ENCODE data around the gene XPC. TPM values are rescaled to one million over a fixed set of nuclear protein-coding genes. Genes with fewer than 3 reads are reported as not detected.

XPC gene
- total and polyA plus RNA-seq, 2 of the 8 experiments (the other 6 are each of a cell fraction or from before 2014, with no cell fraction given): 8.8 to 27.3 TPM

GRCh38 chr3:14137445-14137844, 41.0 kb downstream of the XPC start:
- Histone ChIP-seq H3K23me2 (ENCODE audit: low read depth, low read length) (no peaks in the 10 kb centered on the region), H2BK120ac (replicated peaks; ENCODE audit: low read depth, low read length) (no peak overlapping the region), H3K4me3 (ENCODE audit: extremely low read depth in 1 of 4, insufficient read depth in 2 of 4, low read depth in 3 of 4, low read length in 4 of 4) (no peak overlapping the region), H3K36me3 (ENCODE audit: control insufficient read depth in 2 of 4, insufficient read depth in 4 of 4, low read length in 3 of 4) (peaks cover 2 to 22% (median 17%) of the 10 kb centered on the region in 4 experiments; a peak in 5 of 8 replicates), H3K9ac (replicated peaks in 1 of 4; ENCODE audit: extremely low read depth in 1 of 4, low read depth in 3 of 4, low read length in 3 of 4) (no peak overlapping the region), H3K4me2 (ENCODE audit: insufficient read depth in 1 of 2, low read depth in 2 of 2, low read length in 2 of 2) (no peak overlapping the region), H3K23ac (ENCODE audit: insufficient read length) (no peak overlapping the region), H4K8ac (ENCODE audit: extremely low read depth, insufficient read depth, low read length) (no peak overlapping the region), H2AK5ac (ENCODE audit: low read depth, low read length) (no peak overlapping the region), H3K79me1 (ENCODE audit: low read depth, low read length) (no peaks in the 10 kb centered on the region), H3K79me2 (ENCODE audit: control insufficient read depth in 1 of 2, insufficient read depth in 2 of 2, low read length in 2 of 2) (no peaks in the 10 kb centered on the region), H2AFZ (ENCODE audit: low read length) (no peak overlapping the region), H3K4me1 (replicated peaks in 1 of 4; ENCODE audit: control insufficient read depth in 3 of 4, insufficient read depth in 4 of 4, low read length in 3 of 4) (no peaks in the 10 kb centered on the region), H4K20me1 (replicated peaks in 1 of 2; ENCODE audit: control insufficient read depth in 1 of 2, insufficient read depth in 2 of 2, low read length in 2 of 2) (peaks cover 0 to 13% of the 10 kb centered on the region in 2 experiments), H3K4ac (replicated peaks; ENCODE audit: insufficient read length, low read depth, low read length) (no peak overlapping the region), H4K91ac (replicated peaks; ENCODE audit: insufficient read length, low read length) (no peak overlapping the region), H2BK15ac (ENCODE audit: low read length) (no peak overlapping the region), H3K56ac (replicated peaks; ENCODE audit: insufficient read length, low read depth, low read length) (no peak overlapping the region), H3K14ac (ENCODE audit: insufficient read length) (no peak overlapping the region), H3K9me3 (ENCODE audit: insufficient read depth in 2 of 2, low read depth in 1 of 2, low read length in 1 of 2) (no peaks in the 10 kb centered on the region), H2BK12ac (ENCODE audit: low read depth, low read length) (no peak overlapping the region), H3K27me3 (replicated peaks in 1 of 4; ENCODE audit: control insufficient read depth in 3 of 4, extremely low read depth in 1 of 4, insufficient read depth in 3 of 4, low read length in 3 of 4) (no peaks in the 10 kb centered on the region), H3K27ac (ENCODE audit: low read depth, low read length) (no peak overlapping the region), H2BK20ac (ENCODE audit: low read length) (no peak overlapping the region), H4K5ac (ENCODE audit: insufficient read length, low read depth, low read length) (no peak overlapping the region), H2BK5ac (ENCODE audit: low read depth, low read length) (no peak overlapping the region), H3K18ac (ENCODE audit: extremely low read depth, low read length) (no peak overlapping the region)
- CTCF ChIA-PET (ENCODE audit: partially characterized antibody): interaction anchor here (0.6 to 2.1 kb wide), 4 partner anchors 11 to 241 kb away, joined by 3 to 5 read pairs (median 4); no protein-coding TSS in a partner anchor
- TF ChIP-seq POU5F1 (IDR thresholded peaks at IDR 0.05; ENCODE audit: low read depth, low read length) (no peak), RFX5 (IDR thresholded peaks at IDR 0.05; ENCODE audit: borderline replicate concordance, low read depth, low read length) (no peak), BRCA1 (IDR thresholded peaks at IDR 0.05; ENCODE audit: low read depth, low read length) (no peak)
- DNase-seq (ENCODE audit: low read depth in 1 of 2, low spot score in 2 of 2): no peak
- POLR2A ChIA-PET (ENCODE audit: partially characterized antibody): interaction anchor here (1.4 to 6.2 kb wide), 2 partner anchors 11 to 12 kb away, joined by 6 to 32 read pairs; partner anchors contain the start of genes CHCHD4 and TMEM43
- no peak for FAIRE-seq
- WGBS, 2 experiments (ENCODE audit: extremely low coverage in 1 of 2, insufficient coverage in 1 of 2, insufficient read length in 1 of 2, insufficient replicate concordance in 2 of 2, low coverage in 1 of 2, low lambda C conversion rate in 2 of 2, missing lambda C conversion rate in 1 of 2): 90% methylated on average over 2 of the region's 3 CpGs; no CpG with 5 or more reads in 1 of the 2 experiments

Data from H1 (cell line).